K562 (cell line): Measurements from ENCODE around the gene AUNIP. TPM values are rescaled to one million over a fixed set of nuclear protein-coding genes. Genes with fewer than 3 reads are reported as not detected.

ENCODE experiments used
- ASH1L ChIP-seq: fragments of 450-650 bp; IDR thresholded peaks from 2 replicates; pipeline ENCODE4 v1.6.1; 2018; ENCODE audit warnings: borderline replicate concordance, mild to moderate bottlenecking, low read depth; ENCODE audit not compliant: partially characterized antibody
- CBX3 ChIP-seq, 2 experiments: IDR thresholded peaks; 1 replicate in 1 of 2; 2 replicates in 1 of 2; pipeline ENCODE4 v1.6.1; 2012; ENCODE audit warnings: inconsistent platforms in 2 of 2, low read length in 2 of 2, borderline replicate concordance in 1 of 2, control low read depth in 1 of 2
- CHD1 ChIP-seq: fragments of 200-600 bp; sonication (generic); IDR thresholded peaks from one replicate; pipeline ENCODE4 v1.6.1; 2012; ENCODE audit warnings: mild to moderate bottlenecking, moderate library complexity, low read length, inconsistent platforms
- DEAF1 ChIP-seq: fragments of 450-650 bp; formaldehyde crosslinking; IDR thresholded peaks from 2 replicates; pipeline ENCODE4 v1.4.0; 2020; ENCODE audit warnings: mild to moderate bottlenecking, moderate library complexity
- FIP1L1 ChIP-seq: fragments of 200-400 bp; formaldehyde crosslinking; IDR thresholded peaks from 2 replicates; pipeline ENCODE4 v1.6.1; 2018; ENCODE audit warnings: mild to moderate bottlenecking, low read depth, low read length; ENCODE audit not compliant: poor library complexity, severe bottlenecking
- FOXK2 ChIP-seq, 2 experiments: fragments of 450-650 bp; IDR thresholded peaks in 1 of 2; conservative IDR thresholded peaks in 1 of 2; 2 replicates each; pipeline ENCODE4 v1.6.1; 2016; ENCODE audit warnings: low read depth in 2 of 2, mild to moderate bottlenecking in 1 of 2
- HCFC1 ChIP-seq: IDR thresholded peaks from 2 replicates; pipeline ENCODE4 v1.6.1; 2012; ENCODE audit warnings: low read depth, low read length, improper control_type of control experiment
- ID3 ChIP-seq, 2 experiments: fragments of 250-450 bp in 1 of 2; fragments of 450-650 bp in 1 of 2; sonication (Bioruptor Pico) in 1 of 2; IDR thresholded peaks; 2 replicates each; pipeline versions ENCODE4 v1.6.1 to v1.8.0; 2016 to 2021; ENCODE audit warnings: mild to moderate bottlenecking in 2 of 2, moderate library complexity in 2 of 2, missing compliant biosample characterization in 1 of 2, missing genetic modification characterization in 1 of 2
- MCM7 ChIP-seq, 2 experiments: fragments of 450-650 bp; IDR thresholded peaks; 2 replicates each; pipeline ENCODE4 v1.6.1; 2016 to 2018
- NONO ChIP-seq, 2 experiments: fragments of 200-400 bp in 1 of 2; fragments of 450-650 bp in 1 of 2; formaldehyde crosslinking in 1 of 2; IDR thresholded peaks; 2 replicates each; pipeline ENCODE4 v1.6.1; 2017; ENCODE audit warnings: low read depth in 2 of 2, mild to moderate bottlenecking in 2 of 2, moderate library complexity in 2 of 2, low read length in 1 of 2
- PHTF2 ChIP-seq: fragments of 250-450 bp; sonication (Bioruptor Pico); IDR thresholded peaks from 2 replicates; pipeline ENCODE4 v1.5.0; 2021; ENCODE audit warnings: mild to moderate bottlenecking
- SIX5 ChIP-seq, 2 experiments: IDR thresholded peaks; 2 replicates each; pipeline ENCODE4 v1.6.1; 2011; ENCODE audit warnings: low read length in 2 of 2, borderline replicate concordance in 1 of 2, low read depth in 1 of 2, mild to moderate bottlenecking in 1 of 2, moderate library complexity in 1 of 2; ENCODE audit not compliant: insufficient read depth in 1 of 2
- SMAD4 ChIP-seq: fragments of 250-450 bp; sonication (Bioruptor Pico); conservative IDR thresholded peaks from 2 replicates; pipeline ENCODE4 v1.8.0; 2021; ENCODE audit warnings: inconsistent platforms, mild to moderate bottlenecking, moderate library complexity
- TBL1XR1 ChIP-seq, 2 experiments: IDR thresholded peaks; 2 replicates each; pipeline ENCODE4 v1.6.1; 2012; ENCODE audit warnings: improper control_type of control experiment in 2 of 2, low read length in 2 of 2, mild to moderate bottlenecking in 1 of 2
- THRAP3 ChIP-seq: fragments of 450-650 bp; IDR thresholded peaks from 2 replicates; pipeline ENCODE4 v1.6.1; 2016; ENCODE audit warnings: mild to moderate bottlenecking, inconsistent platforms, borderline replicate concordance
- ZNF785 ChIP-seq: fragments of 250-450 bp; sonication (Bioruptor Pico); IDR thresholded peaks from 2 replicates; pipeline ENCODE4 v1.4.0; 2020; ENCODE audit warnings: mild to moderate bottlenecking
- polyA plus RNA-seq, 8 experiments: library from polyadenylated mRNA; depleted of rRNA in 4 of 8; stranded (reverse) in 5 of 8; unstranded in 3 of 8; fragments of >200 nt; fragmentation: Nextera tagmentation in 2 of 8; fragmentation: Illumina TruSeq in 1 of 8; extraction: Ambion mirVana in 2 of 8; extraction: Trizol in 1 of 8; gene quantifications; 2 replicates each; pipeline versions ENCODE4 v1.2.1 to v1.2.3, GENCODE V29; 2011 to 2014; ENCODE audit warnings: inconsistent platforms in 1 of 8, missing spikeins in 1 of 8
- total RNA-seq, 7 experiments: library from RNA; depleted of rRNA in 6 of 7; stranded (reverse); fragments of >200 nt in 6 of 7; fragmentation: Illumina TruSeq in 2 of 7; extraction: Trizol in 2 of 7; gene quantifications; 2 replicates each; pipeline versions ENCODE4 v1.2.1 to v1.2.3, GENCODE V29; 2011 to 2021; ENCODE audit warnings: low replicate concordance in 1 of 7
- TF ChIP-seq, protein P1 (sequence below): sonication (generic); formaldehyde crosslinking; IDR thresholded peaks from 2 replicates; pipeline ENCODE4 v1.8.0; 2023; ENCODE audit warnings: mild to moderate bottlenecking, missing genetic modification reagents
- TF ChIP-seq, protein P2 (sequence below): sonication (generic); IDR thresholded peaks from 2 replicates; pipeline ENCODE4 v1.6.1; 2016
- TF ChIP-seq, protein P3 (sequence below): fragments of 250-450 bp; sonication (Bioruptor Pico); IDR thresholded peaks from 2 replicates; pipeline ENCODE4 v1.8.0; 2022; ENCODE audit warnings: inconsistent platforms, mild to moderate bottlenecking, moderate library complexity, borderline replicate concordance

The AUNIP gene
- total and polyA plus RNA-seq, 9 of the 15 experiments (the other 6 are each of a cell fraction or from before 2014, with no cell fraction given), result 12.1 to 53.8 (median 47.1) TPM

DNA sequence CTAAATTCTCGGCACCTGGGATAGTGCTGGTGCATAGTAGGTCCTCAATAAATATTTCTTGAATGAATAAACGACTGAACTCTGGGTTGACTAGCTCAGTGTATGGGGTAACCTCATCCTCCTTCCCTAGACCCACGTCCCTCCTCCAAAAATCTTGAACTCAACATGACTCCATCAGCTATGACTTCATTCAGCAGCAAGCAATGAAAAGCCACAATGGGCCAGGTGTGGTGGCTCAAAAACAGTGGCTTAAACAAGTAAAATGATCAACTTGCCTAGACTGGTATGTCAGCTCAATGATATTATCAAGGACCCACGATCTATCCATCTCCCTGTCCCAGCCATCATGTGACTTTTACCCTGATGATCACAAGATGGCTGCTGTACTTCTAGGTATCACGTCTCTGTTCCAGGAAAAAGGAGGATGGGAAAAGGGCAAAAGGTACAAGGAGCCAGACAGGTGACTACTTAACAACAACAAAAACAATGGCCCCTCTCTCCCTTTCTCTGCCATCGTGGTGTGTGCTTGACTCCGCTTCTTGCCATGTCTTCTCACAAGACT is 29.2 kb upstream of the AUNIP start (continued):
- TF ChIP-seq, protein P1, sequence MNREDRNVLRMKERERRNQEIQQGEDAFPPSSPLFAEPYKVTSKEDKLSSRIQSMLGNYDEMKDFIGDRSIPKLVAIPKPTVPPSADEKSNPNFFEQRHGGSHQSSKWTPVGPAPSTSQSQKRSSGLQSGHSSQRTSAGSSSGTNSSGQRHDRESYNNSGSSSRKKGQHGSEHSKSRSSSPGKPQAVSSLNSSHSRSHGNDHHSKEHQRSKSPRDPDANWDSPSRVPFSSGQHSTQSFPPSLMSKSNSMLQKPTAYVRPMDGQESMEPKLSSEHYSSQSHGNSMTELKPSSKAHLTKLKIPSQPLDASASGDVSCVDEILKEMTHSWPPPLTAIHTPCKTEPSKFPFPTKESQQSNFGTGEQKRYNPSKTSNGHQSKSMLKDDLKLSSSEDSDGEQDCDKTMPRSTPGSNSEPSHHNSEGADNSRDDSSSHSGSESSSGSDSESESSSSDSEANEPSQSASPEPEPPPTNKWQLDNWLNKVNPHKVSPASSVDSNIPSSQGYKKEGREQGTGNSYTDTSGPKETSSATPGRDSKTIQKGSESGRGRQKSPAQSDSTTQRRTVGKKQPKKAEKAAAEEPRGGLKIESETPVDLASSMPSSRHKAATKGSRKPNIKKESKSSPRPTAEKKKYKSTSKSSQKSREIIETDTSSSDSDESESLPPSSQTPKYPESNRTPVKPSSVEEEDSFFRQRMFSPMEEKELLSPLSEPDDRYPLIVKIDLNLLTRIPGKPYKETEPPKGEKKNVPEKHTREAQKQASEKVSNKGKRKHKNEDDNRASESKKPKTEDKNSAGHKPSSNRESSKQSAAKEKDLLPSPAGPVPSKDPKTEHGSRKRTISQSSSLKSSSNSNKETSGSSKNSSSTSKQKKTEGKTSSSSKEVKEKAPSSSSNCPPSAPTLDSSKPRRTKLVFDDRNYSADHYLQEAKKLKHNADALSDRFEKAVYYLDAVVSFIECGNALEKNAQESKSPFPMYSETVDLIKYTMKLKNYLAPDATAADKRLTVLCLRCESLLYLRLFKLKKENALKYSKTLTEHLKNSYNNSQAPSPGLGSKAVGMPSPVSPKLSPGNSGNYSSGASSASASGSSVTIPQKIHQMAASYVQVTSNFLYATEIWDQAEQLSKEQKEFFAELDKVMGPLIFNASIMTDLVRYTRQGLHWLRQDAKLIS, result no peak
- TF ChIP-seq, protein P2, sequence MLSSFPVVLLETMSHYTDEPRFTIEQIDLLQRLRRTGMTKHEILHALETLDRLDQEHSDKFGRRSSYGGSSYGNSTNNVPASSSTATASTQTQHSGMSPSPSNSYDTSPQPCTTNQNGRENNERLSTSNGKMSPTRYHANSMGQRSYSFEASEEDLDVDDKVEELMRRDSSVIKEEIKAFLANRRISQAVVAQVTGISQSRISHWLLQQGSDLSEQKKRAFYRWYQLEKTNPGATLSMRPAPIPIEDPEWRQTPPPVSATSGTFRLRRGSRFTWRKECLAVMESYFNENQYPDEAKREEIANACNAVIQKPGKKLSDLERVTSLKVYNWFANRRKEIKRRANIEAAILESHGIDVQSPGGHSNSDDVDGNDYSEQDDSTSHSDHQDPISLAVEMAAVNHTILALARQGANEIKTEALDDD, result no peak
- TF ChIP-seq, protein P3, sequence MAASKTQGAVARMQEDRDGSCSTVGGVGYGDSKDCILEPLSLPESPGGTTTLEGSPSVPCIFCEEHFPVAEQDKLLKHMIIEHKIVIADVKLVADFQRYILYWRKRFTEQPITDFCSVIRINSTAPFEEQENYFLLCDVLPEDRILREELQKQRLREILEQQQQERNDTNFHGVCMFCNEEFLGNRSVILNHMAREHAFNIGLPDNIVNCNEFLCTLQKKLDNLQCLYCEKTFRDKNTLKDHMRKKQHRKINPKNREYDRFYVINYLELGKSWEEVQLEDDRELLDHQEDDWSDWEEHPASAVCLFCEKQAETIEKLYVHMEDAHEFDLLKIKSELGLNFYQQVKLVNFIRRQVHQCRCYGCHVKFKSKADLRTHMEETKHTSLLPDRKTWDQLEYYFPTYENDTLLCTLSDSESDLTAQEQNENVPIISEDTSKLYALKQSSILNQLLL (CRISPR knock-in tag), result no peak
- no peak for TF ChIP-seq NONO (IDR thresholded peaks at IDR 0.05; ENCODE audit: low read depth in 2 of 2, low read length in 1 of 2)
- TF ChIP-seq CBX3 (IDR thresholded peaks at IDR 0.05; ENCODE audit: borderline replicate concordance in 1 of 2, low read length in 2 of 2), result no peak
- no peak for TF ChIP-seq ID3 (CRISPR knock-in tag; IDR thresholded peaks at IDR 0.05)
- TF ChIP-seq ID3 (tag; IDR thresholded peaks at IDR 0.05), result no peak
- TF ChIP-seq ASH1L, result no peak
- TF ChIP-seq FOXK2 (conservative IDR thresholded peaks at IDR 0.05 in 1 of 2, IDR thresholded peaks at IDR 0.05 in 1 of 2; ENCODE audit: low read depth in 2 of 2), result 0 out of 4 replicates have a peak, but pooled peaks of 1 of the 2 experiments have one; percentile 25
- no peak for TF ChIP-seq CHD1
- no peak for TF ChIP-seq THRAP3
- no peak for TF ChIP-seq FIP1L1
- no peak for TF ChIP-seq ZNF785 (CRISPR knock-in tag)
- no peak; a peak in 1 of 4 replicates for TF ChIP-seq TBL1XR1 (IDR thresholded peaks at IDR 0.05; ENCODE audit: low read length in 2 of 2)
- no peak for TF ChIP-seq HCFC1
- no peak for TF ChIP-seq SIX5 (IDR thresholded peaks at IDR 0.05; ENCODE audit: borderline replicate concordance in 1 of 2, insufficient read depth in 1 of 2, low read depth in 1 of 2, low read length in 2 of 2)
- no peak for TF ChIP-seq PHTF2 (CRISPR knock-in tag)
- no peak for TF ChIP-seq MCM7 (IDR thresholded peaks at IDR 0.05)
- no peak for TF ChIP-seq DEAF1 (CRISPR knock-in tag)
- peak; percentile 95 for TF ChIP-seq SMAD4 (CRISPR knock-in tag)
